Measurements from ENCODE around the gene WDR45B.

- TF ChIP-seq CTCF (IDR thresholded peaks at IDR 0.05): no peak
- no peak for TF ChIP-seq EZH2 (IDR thresholded peaks at IDR 0.05; ENCODE audit: borderline replicate concordance, insufficient read depth, low read depth, low read length, poor library complexity, severe bottlenecking)
Measured at GRCh38 chr17:82567286-82567685, 81.0 kb downstream of the WDR45B start.
